ENCODE results near the gene EHD2.

Gene EHD2

DNA sequence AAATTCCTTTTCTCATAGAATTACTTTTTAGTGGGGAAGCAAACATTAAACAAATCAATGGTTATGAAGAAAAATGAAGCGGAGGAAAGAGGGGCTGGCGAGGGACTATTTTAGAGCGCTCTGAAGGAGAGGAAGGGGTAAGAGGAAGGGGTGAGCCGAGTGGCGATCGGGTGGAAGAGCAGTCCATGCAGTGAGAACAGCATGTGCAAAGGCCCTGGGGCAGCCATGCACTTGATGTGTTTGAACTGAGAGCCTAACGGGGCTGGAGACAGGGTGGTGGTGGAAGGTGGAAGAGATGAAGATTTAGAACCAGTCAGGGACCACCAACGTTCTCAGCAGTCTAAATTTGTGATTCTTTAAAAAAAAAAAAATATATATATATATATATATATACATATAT, 17.7 kb downstream of the EHD2 start:
- TF ChIP-seq, protein P1, sequence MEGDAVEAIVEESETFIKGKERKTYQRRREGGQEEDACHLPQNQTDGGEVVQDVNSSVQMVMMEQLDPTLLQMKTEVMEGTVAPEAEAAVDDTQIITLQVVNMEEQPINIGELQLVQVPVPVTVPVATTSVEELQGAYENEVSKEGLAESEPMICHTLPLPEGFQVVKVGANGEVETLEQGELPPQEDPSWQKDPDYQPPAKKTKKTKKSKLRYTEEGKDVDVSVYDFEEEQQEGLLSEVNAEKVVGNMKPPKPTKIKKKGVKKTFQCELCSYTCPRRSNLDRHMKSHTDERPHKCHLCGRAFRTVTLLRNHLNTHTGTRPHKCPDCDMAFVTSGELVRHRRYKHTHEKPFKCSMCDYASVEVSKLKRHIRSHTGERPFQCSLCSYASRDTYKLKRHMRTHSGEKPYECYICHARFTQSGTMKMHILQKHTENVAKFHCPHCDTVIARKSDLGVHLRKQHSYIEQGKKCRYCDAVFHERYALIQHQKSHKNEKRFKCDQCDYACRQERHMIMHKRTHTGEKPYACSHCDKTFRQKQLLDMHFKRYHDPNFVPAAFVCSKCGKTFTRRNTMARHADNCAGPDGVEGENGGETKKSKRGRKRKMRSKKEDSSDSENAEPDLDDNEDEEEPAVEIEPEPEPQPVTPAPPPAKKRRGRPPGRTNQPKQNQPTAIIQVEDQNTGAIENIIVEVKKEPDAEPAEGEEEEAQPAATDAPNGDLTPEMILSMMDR (conservative IDR thresholded peaks at IDR 0.05) = no peak
- no peak overlapping the region for H3K27ac ChIP-seq

DNA sequence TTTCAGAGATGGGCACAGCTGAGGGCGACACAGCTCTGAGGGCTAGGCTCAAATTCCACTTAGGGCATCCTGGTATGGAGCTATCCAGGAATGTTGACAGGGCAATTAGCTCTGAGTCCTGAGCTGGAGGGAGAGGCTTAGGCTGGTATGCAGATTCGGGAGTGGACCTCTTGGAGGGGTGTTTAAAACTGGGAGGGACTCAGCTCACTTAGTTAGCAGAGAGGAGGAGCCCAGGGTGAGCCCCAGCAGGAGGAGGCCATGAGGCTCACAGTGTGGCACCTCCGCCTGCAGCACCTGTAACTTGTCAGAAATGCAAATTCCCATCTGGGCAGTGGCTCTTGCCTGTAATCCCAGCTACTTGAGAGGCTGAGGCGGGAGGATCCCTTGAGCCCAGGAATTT, 21.9 kb downstream of the EHD2 start:
- TF ChIP-seq, protein P1 (conservative IDR thresholded peaks at IDR 0.05) = no peak
- no peak overlapping the region for H3K27ac ChIP-seq

DNA sequence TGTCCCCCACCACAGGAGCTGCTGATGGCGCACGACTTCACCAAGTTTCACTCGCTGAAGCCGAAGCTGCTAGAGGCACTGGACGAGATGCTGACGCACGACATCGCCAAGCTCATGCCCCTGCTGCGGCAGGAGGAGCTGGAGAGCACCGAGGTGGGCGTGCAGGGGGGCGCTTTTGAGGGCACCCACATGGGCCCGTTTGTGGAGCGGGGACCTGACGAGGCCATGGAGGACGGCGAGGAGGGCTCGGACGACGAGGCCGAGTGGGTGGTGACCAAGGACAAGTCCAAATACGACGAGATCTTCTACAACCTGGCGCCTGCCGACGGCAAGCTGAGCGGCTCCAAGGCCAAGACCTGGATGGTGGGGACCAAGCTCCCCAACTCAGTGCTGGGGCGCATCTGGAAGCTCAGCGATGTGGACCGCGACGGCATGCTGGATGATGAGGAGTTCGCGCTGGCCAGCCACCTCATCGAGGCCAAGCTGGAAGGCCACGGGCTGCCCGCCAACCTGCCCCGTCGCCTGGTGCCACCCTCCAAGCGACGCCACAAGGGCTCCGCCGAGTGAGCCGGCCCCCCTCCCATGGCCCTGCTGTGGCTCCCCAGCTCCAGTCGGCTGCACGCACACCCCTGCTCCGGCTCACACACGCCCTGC, 27.8 kb downstream of the EHD2 start:
- no peak overlapping the region for H3K27ac ChIP-seq
- TF ChIP-seq, protein P1 (conservative IDR thresholded peaks at IDR 0.05) = no peak

DNA sequence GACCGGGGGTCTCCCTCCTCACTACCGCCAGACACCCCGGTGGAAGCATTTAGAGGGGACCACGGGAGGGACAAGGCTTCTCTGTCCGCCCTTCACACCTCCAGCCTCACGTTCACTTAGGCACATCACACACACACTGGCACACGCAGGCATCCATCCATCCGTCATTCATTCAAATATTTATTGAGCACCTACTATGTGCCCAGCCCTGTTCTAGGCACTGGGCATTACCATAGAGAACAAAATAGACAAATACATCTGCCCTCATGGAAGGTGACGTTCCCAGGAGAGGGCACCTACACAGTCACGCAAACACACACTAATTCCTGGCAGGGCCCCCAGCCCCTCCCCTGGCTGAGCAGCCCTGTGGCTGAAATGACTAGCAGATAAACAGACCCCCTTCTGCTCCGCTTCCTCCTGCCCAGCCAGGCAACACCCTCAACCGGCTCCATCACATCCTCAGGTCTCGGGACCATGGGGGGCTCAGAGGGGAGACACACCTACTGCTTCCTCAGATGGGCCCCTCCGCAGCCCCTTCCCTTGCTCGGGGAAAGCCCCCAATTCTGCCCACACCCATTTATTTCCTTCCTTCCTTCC, 28.4 kb downstream of the EHD2 start:
- TF ChIP-seq, protein P1 (conservative IDR thresholded peaks at IDR 0.05) = no peak
- H3K27ac ChIP-seq = no peak overlapping the region

DNA sequence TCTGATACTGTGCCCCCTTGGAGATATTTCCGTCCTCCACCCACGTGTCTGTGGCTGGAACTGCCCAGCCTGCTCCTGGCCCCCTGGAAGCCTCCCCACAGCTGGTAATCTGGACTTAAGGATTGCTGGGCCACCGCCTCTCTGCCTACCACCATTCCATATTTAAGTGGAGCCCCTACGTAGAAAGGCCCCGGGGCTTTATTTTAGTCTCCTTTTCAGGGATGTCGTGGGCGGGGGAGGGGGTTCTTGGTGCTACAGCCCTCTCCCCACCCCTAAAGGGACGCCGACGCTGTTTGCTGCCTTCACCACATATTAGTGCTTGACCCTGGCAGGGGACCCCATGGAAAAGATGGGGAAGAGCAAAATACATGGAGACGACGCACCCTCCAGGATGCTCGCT, 29.4 kb downstream of the EHD2 start:
- TF ChIP-seq, protein P1 (conservative IDR thresholded peaks at IDR 0.05) = no peak
- H3K27ac ChIP-seq = peak overlapping the region; percentile 67

DNA sequence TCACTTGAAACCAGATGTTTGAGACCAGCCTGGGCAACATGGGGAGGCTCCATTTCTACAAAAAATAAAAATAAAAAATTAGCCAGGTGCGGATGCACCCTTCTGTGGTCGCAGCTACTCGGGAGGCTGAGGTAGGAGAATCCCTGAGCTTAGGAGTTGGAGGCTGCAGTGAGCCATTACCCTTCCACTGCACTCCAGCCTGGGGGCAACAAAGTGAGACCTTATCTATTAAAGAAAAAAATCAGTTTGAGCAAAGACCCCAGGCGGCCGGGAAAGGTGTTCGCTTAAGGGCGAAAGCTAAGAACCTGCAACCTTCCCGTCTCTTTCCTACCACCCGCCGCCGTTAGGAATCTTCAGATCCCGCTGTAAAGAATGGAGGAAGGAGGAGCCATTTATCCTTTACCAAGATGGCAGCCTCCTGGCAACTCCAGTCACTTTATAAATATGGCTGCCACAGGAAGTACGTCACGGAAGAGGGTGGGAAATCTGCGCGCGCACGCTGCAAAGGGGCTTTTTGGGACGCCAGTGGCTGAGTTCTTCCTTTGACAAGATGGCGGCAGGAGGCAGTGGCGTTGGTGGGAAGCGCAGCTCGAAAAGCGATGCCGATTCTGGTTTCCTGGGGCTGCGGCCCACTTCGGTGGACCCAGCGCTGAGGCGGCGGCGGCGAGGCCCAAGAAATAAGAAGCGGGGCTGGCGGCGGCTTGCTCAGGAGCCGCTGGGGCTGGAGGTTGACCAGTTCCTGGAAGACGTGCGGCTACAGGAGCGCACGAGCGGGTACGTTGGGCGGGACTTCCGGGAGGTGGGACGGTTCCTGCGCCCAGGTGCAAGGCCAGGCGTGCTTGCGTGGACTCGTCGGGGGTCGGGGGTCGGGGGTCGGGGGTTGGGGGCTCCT, 32.0 kb downstream of the EHD2 start, which contains the start of gene NOP53:
Gene NOP53, plus strand, starts transcription at position 537 of the 892 bp plus-strand sequence. Its CDS starts 14 bp downstream, at position 551.
- TF ChIP-seq, protein P1 (conservative IDR thresholded peaks at IDR 0.05) = no peak
- peak within 1 kb of the TSS; percentile 94 for H3K27ac ChIP-seq

DNA sequence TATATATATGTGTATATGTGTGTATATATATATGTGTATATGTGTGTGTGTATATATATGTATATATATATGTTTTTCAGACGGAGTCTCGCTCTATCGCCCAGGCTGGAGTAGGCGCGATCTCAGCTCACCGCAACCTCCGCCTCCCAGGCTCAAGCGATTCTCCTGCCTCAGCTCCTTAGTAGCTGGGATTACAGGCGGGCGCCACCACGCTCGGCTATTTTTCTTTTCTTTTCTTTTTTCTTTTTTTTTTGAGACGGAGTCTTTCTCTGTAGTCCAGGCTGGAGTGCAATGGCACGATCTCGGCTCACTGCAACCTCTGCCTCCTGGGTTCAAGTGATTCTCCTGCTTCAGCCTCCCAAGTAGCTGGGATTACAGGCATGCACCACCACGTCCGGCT, 32.9 kb downstream of the EHD2 start:
- peak overlapping the region; percentile 94 for H3K27ac ChIP-seq
